Activated CD8-positive, alpha-beta memory T cell treated with anti-CD3 and anti-CD28 coated beads for 4 hours (primary cell): ENCODE results near the gene HOXD11.

Experiments used
- DNase-seq, 2 donors: peaks; one replicate each; pipeline ENCODE4 v3.0.0-alpha.2; 2020; ENCODE audit warnings: low read depth in 2 of 2

HOXD11 gene

DNA sequence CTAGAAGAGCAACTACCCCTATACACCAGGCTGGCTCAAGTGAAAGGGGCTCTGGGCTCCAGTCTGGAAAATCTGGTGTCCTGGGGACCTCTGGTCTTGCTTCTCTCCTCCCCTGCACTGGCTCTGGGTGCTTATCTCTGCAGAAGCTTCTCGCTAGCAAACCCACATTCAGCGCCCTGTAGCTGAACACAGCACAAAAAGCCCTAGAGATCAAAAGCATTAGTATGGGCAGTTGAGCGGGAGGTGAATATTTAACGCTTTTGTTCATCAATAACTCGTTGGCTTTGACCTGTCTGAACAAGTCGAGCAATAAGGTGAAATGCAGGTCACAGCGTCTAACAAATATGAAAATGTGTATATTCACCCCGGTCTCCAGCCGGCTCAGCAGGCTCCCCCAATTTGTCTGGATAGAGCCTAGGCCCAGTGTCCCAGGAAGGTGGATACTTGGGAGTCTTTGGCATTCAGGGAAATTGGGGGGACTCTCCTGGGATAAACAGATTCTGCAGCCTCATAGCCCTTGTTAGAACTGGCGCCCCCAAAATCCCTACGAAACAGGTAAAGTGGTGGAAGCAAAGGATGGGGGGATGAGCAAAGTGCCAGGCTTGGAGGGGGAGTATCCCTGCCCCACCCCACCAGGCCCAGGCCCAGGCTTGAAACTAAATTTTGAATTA lies 41.8 kb downstream of the HOXD11 start:
- DNase-seq = no peak

GRCh38 chr2:176149481-176149938 lies 42.4 kb downstream of the HOXD11 start:
- no peak for DNase-seq

GRCh38 chr2:176149939-176150583 lies 43.0 kb downstream of the HOXD11 start:
- DNase-seq = no peak

- DNase-seq = no peak
These were observed 43.7 kb downstream of the HOXD11 start for GRCh38 chr2:176150584-176151441.

- no peak for DNase-seq
These were observed 44.6 kb downstream of the HOXD11 start, which contains the start of gene HOXD4 for GRCh38 chr2:176151442-176152287. HOXD4 (plus strand) TSS chr2:176151550; CDS start chr2:176151634, 84 bp downstream.

DNA sequence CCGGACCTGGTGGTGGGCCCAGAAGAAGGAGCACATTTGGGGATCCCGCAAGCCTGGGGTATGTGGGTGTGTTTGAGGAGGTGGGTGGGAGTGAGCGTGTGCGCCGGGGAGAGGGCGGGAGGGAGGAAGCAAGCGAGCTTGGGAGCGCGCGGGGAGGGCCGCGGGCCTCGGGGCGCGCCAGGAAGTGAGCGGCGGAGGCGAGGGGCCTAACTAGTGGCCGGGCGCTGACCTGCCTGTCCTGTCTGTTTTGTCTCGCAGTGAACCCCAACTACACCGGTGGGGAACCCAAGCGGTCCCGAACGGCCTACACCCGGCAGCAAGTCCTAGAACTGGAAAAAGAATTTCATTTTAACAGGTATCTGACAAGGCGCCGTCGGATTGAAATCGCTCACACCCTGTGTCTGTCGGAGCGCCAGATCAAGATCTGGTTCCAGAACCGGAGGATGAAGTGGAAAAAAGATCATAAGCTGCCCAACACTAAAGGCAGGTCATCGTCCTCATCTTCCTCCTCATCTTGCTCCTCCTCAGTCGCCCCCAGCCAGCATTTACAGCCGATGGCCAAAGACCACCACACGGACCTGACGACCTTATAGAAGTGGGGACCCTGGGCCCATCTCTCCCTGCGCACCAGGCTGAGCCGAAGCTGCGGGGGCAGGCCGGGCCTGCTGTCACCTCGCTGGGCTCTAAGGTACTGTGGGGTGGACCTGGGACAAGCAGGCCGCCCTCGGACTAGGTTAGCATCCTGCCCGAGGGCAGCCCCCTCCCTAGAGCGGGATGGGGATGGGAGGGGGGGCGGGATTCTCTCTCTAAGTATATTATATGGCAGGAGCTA lies 45.5 kb downstream of the HOXD11 start:
- no peak for DNase-seq

DNA sequence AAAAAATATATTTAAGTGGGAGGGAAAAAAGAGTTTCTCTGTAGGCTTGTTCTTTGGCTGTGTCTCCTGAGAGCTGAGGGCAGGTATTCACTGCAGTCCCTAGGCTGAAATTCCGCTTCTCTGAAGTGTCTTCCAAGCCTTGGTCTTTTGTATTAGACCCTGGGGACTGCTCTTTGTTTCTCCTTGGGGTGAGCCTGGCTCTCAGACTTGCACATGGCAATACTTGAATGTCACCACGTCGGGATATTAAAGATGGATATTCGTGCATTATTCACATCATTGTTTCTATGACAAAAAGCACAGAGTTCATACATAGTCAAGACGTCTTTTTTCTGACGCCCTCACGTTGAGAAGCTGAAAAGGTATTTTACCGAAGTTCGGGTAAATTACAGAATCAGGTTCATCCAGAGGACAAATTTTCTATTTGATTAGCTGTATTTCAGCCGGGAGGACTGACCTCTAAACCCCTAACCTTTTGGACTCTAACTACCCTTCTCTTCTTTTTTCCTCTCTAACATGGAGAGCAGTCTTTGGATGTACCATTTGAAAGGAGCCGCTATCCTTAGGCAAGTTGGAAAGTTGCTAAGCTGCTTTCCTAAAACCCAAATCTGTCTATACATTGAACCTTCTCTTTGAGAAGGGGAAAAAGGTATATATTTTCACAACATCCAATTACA lies 47.6 kb downstream of the HOXD11 start:
- no peak for DNase-seq

DNA sequence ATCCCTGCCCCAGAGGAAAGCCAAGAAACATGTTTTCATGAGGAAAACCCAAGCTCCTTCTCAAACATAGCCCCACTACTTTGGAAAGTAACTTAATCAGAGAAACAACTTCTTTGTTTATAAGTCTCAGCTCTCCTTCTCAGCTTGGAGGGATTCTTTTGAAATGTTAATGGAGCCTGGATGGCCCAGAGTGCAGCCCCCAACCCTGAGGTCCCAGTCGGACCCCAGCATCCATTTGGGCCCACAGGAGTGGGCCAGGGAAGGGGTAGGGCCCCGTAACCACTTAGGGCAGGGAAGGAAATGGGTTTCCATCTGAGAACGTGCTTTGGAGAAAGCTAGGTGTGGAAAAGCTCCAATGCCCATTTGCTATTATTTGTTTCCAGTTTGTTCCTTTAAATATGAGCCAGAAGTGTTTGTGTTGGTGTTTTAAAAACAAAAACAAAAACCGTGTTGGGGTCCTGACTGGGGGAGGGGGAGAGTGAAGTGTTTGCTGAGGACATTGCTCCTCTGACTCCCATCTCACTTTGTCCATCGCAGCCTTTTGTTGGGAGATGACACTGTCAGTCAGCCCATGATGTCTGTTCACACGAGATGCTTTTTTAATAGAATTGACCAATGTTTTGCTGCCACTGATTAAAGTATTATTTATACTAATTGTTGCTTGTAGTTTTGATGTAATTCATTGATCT lies 48.4 kb downstream of the HOXD11 start:
- DNase-seq = no peak

DNA sequence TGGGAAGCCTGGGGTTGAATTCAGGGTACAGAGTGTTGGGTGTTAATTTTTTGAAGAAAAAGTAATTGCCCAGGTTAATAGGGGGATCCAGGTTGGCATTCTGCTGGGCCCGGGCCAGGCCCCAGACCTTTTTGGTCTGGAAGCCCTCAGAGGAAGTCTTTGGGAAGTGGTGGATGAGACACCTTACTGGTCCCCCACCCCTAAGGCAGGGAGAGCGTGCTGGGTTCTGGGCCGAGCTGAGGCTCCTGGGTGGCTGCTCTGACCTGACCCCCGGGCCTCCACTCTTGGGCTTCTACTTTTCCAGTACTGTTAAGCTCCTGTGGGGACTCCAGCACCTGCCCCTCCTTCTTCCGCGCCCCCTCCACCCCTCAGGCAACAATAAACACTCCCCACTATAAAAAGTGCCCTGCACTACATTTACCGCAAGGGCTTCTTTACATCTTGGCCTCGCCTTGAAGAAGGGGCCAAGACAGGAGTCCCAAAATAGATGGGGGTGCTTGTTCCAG lies 49.3 kb downstream of the HOXD11 start:
- no peak for DNase-seq

GRCh38 chr2:176156807-176157498 lies 49.9 kb downstream of the HOXD11 start, which contains the start of gene HOXD3:
HOXD3 (plus strand) TSS chr2:176157307; CDS start chr2:176169115, 11,808 bp downstream.
- DNase-seq = no peak

- no peak for DNase-seq
These were observed 50.6 kb downstream of the HOXD11 start for GRCh38 chr2:176157499-176158185.

DNA sequence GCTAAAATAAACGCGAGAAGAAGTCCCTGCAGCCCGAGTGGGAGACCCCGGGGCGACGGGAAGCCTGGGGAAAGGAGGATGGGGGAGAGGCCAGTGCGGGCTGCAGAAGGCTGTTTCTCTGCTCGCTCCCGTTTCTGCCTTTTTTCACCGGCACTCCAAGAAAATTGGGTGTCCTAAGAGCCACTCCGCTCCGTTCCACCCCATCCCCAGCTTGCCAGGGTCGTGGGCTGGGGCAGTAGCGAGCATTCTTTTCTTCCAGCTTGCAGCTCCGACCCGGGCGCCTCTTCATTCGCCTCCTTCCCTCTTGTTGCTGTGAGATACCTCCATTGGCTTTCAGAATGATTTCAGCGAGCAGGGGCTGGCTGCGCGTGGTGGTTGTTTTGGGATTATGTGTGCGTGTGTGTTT lies 51.1 kb downstream of the HOXD11 start:
- no peak for DNase-seq

DNA sequence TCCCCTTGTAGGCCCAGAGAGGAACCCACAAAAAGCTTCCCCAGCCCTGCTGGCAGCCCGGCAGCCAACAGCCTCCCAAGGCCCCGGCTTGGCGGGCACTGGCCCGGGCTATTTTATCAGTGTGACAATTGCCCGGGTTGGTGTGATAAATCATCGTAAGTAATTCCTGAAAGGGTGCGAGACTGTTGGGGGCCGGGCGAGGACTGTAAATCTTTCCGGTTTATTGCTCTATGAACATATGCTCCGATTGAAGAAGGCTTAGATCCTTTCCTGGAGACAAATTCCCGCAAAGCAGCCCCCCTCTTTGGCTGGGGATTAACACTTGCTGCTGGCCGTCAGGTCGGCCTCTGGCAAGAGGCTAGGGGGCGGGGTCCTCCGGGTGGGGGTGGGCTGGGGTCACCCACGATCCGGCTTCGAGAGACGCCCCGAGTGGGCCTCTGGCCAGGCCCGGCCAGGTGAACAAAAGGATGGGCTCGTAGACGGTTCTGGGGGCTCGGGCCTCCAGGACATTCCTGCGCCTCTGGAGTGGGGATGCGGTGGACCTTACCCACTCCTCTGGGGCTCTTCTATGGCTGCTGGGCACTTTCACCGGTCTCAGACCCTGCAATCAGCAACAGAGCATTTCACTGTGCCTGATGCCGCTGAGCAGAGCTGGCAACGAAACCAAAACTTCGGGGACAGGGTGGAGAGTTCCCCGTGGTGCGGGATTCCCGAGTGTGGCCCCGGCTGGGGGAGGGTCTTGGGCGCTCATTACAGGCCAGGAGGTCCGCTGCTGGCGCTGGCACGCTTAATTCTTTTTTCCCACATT lies 52.0 kb downstream of the HOXD11 start:
- no peak for DNase-seq
